ENCODE data around the gene ELAC2. TPM values are rescaled to one million over a fixed set of nuclear protein-coding genes. Genes with fewer than 3 reads are reported as not detected.

ELAC2 gene
- total RNA-seq, 1 donor from 2014 or later, result 73.0 TPM

Other genes with a start within 250 kb of the ELAC2 start
- gene ARHGAP44, start 228.5 kb downstream of the ELAC2 start, total RNA-seq, result 0.47 and 0.68 TPM in 2 replicates